Immature natural killer cell (primary cell): ENCODE data around the gene IL1RAPL1. TPM values are rescaled to one million over a fixed set of nuclear protein-coding genes. Genes with fewer than 3 reads are reported as not detected.

Experiments used
- DNase-seq, 3 donors: peaks; one replicate each; pipeline ENCODE4 v3.0.0; 2022; ENCODE audit warnings: mixed read lengths in 1 of 3
- H3K27ac Mint-ChIP-seq, 6 donors: one replicate each; pipeline ENCODE4 v1.8.0; 2020; ENCODE audit warnings: mixed read lengths in 6 of 6, mild to moderate bottlenecking in 5 of 6, inconsistent platforms in 4 of 6, moderate library complexity in 3 of 6
- H3K27me3 Mint-ChIP-seq, 3 donors: one replicate each; pipeline ENCODE4 v1.8.0; 2020 to 2021; ENCODE audit warnings: low read depth in 3 of 3, mild to moderate bottlenecking in 3 of 3, mixed read lengths in 3 of 3, moderate library complexity in 3 of 3, inconsistent platforms in 1 of 3
- H3K36me3 Mint-ChIP-seq, 3 donors: one replicate each; pipeline ENCODE4 v1.8.0; 2020; ENCODE audit warnings: mixed read lengths in 3 of 3, inconsistent platforms in 2 of 3, mild to moderate bottlenecking in 2 of 3
- H3K4me1 Mint-ChIP-seq, 2 donors: one replicate each; pipeline ENCODE4 v1.8.0; 2020; ENCODE audit warnings: inconsistent platforms in 2 of 2, mild to moderate bottlenecking in 2 of 2, mixed read lengths in 2 of 2, moderate library complexity in 1 of 2
- H3K4me3 Mint-ChIP-seq, 5 donors: one replicate each; pipeline ENCODE4 v1.8.0; 2020; ENCODE audit warnings: mild to moderate bottlenecking in 5 of 5, mixed read lengths in 5 of 5, inconsistent platforms in 3 of 5, moderate library complexity in 3 of 5
- H3K9me3 Mint-ChIP-seq, 6 donors: one replicate each; pipeline ENCODE4 v1.8.0; 2020; ENCODE audit warnings: mild to moderate bottlenecking in 6 of 6, mixed read lengths in 6 of 6, inconsistent platforms in 4 of 6, moderate library complexity in 3 of 6
- polyA plus RNA-seq, 3 donors: library from polyadenylated mRNA; unstranded; fragments of 300-500 nt; fragmentation: Illumina TruSeq; gene quantifications; one replicate each; pipeline ENCODE4 v1.2.3, GENCODE V29; 2021

IL1RAPL1 gene
- polyA plus RNA-seq, 3 donors from 2014 or later: not detected

DNA sequence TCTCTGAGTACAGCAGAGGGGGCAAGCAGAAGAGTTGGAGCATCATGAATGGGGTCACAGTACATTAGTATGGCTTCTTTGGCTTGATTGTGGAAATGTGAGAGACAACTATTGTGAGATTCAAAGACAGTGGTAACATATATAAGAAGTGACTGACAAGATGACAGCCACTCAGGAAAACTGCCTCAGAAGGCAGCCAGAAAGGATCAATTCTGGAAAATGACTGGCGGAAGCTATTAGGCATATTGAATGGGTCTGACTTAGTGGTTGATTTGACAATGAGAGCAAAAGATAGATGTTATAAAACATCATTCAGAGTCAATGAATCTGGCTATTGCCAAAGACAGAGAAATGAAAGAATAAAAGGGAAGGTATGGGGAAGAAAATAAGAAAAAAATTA lies 1282.6 kb downstream of the IL1RAPL1 start:
- peaks cover 0 to 8% (median 3%) of the 10 kb centered on the region in 6 donors for H3K9me3 Mint-ChIP-seq
- H3K27ac Mint-ChIP-seq: no peak overlapping the region
- DNase-seq: no peak
- H3K36me3 Mint-ChIP-seq: no peaks in the 10 kb centered on the region
- H3K4me3 Mint-ChIP-seq: no peak overlapping the region
- H3K27me3 Mint-ChIP-seq: peaks cover 0 to 2% (median 2%) of the 10 kb centered on the region in 3 donors
- no peaks in the 10 kb centered on the region for H3K4me1 Mint-ChIP-seq

DNA sequence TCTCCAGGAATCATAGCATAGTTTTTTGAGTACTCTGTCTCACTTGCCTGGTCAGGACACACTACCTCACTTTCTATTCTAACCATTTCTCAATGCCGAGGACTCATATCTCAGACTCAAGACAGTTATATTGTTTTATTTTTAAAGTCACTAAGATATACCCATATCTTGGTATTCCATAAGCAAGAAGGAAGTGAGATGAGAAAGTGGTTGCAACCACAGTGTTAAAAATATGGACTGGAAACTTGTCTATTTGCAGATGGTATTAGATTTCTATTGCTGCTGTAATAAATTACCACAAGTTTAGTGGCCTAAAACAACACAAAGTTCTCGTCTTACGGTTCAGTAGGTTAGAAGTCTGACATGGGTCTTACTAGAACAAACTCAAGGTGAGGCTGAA lies 1283.4 kb downstream of the IL1RAPL1 start:
- no peak overlapping the region for H3K4me3 Mint-ChIP-seq
- DNase-seq: no peak
- no peak overlapping the region for H3K27ac Mint-ChIP-seq
- no peaks in the 10 kb centered on the region for H3K36me3 Mint-ChIP-seq
- peaks cover 0 to 6% (median 3%) of the 10 kb centered on the region in 6 donors for H3K9me3 Mint-ChIP-seq
- peaks cover 0 to 2% (median 2%) of the 10 kb centered on the region in 3 donors for H3K27me3 Mint-ChIP-seq
- H3K4me1 Mint-ChIP-seq: no peaks in the 10 kb centered on the region

- Mint-ChIP-seq H3K27ac (no peak overlapping the region), H3K9me3 (peaks cover 0 to 6% (median 2%) of the 10 kb centered on the region in 6 donors), H3K27me3 (peaks cover 0 to 2% (median 2%) of the 10 kb centered on the region in 3 donors)
These were observed 1285.6 kb downstream of the IL1RAPL1 start for GRCh38 chrX:29872831-29873230.

GRCh38 chrX:29876733-29877132 lies 1289.5 kb downstream of the IL1RAPL1 start:
- peaks cover 0 to 2% (median 0%) of the 10 kb centered on the region in 6 donors for H3K9me3 Mint-ChIP-seq

More at GRCh38 chrX:29872831-29873230, 1285.6 kb downstream of the IL1RAPL1 start:
- Mint-ChIP-seq H3K4me1 (no peaks in the 10 kb centered on the region), H3K4me3 (no peak overlapping the region), H3K36me3 (no peaks in the 10 kb centered on the region)
- no peak for DNase-seq

DNA sequence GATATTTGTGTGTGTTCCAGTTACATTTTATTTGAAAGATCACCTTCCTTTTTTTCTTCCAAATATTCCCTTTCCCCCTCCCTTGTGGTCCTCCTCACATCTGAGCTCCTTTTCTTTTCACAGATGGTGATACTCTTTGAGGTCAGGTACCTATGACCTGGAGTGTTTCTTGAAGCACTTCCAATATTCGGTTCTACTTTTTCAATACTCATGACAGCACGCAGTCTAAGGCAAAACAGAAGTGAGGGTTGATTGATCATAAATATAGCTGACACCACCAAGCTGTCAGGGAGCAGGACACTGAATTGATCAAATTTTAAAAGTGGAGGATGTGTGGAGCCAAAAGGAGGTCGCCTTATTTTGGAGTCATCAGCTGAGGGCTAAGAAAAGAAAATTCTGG lies 1293.7 kb downstream of the IL1RAPL1 start:
- Mint-ChIP-seq H3K4me1 (no peaks in the 10 kb centered on the region), H3K4me3 (no peak overlapping the region), H3K27ac (no peak overlapping the region), H3K27me3 (peaks cover 0 to 8% (median 0%) of the 10 kb centered on the region in 3 donors), H3K36me3 (no peaks in the 10 kb centered on the region), H3K9me3 (peaks cover 0 to 2% (median under 1%) of the 10 kb centered on the region in 6 donors)
- no peak for DNase-seq

More at GRCh38 chrX:29876733-29877132, 1289.5 kb downstream of the IL1RAPL1 start:
- H3K27ac Mint-ChIP-seq: no peak overlapping the region
- no peak for DNase-seq
- H3K27me3 Mint-ChIP-seq: peaks cover 0 to 10% (median 0%) of the 10 kb centered on the region in 3 donors
- no peaks in the 10 kb centered on the region for H3K4me1 Mint-ChIP-seq
- H3K36me3 Mint-ChIP-seq: no peaks in the 10 kb centered on the region
- H3K4me3 Mint-ChIP-seq: no peak overlapping the region

GRCh38 chrX:29890004-29890403 lies 1302.8 kb downstream of the IL1RAPL1 start:
- H3K9me3 Mint-ChIP-seq: peaks cover 0 to 8% (median 0%) of the 10 kb centered on the region in 6 donors
- no peak overlapping the region for H3K27ac Mint-ChIP-seq
- no peak for DNase-seq
- peaks cover 0 to 1% (median 0%) of the 10 kb centered on the region in 3 donors for H3K27me3 Mint-ChIP-seq
- no peaks in the 10 kb centered on the region for H3K36me3 Mint-ChIP-seq
- no peak overlapping the region for H3K4me3 Mint-ChIP-seq
- H3K4me1 Mint-ChIP-seq: no peaks in the 10 kb centered on the region

DNA sequence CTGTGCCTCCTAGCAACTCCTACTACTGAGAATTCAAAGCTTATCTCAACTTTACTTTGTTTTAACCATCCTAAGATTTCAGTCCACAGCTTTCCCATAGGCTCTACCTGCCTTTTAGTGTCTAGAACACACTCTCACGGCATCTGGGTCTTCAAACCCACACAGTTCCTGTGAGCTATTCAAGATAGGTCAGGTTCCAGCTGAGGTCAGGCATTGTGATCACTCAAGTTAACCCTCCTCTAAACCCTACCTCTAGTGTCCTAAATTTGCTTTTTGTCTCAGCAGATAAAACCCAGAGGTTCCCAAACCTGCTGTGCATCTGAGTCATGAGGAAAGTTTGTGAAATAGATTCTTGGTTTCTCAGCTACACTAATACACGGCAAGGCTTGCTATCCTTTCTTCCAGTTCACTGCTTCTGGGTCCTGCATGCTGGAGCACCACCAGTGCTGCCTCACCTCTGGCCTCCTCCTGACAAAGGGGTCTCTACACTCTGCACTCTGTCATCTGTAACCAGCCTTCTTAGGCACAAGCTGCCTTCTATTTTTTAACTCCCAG lies 1303.5 kb downstream of the IL1RAPL1 start:
- H3K4me3 Mint-ChIP-seq: no peak overlapping the region
- no peaks in the 10 kb centered on the region for H3K36me3 Mint-ChIP-seq
- H3K27ac Mint-ChIP-seq: no peak overlapping the region
- no peak for DNase-seq
- peaks cover 0 to 1% (median 0%) of the 10 kb centered on the region in 3 donors for H3K27me3 Mint-ChIP-seq
- H3K9me3 Mint-ChIP-seq: peaks cover 0 to 6% (median 0%) of the 10 kb centered on the region in 6 donors
- no peaks in the 10 kb centered on the region for H3K4me1 Mint-ChIP-seq

- H3K9me3 Mint-ChIP-seq: peaks cover 0 to 8% (median 3%) of the 10 kb centered on the region in 6 donors
- no peaks in the 10 kb centered on the region for H3K36me3 Mint-ChIP-seq
- H3K27me3 Mint-ChIP-seq: peaks cover 0 to 2% (median 0%) of the 10 kb centered on the region in 3 donors
- no peaks in the 10 kb centered on the region for H3K4me1 Mint-ChIP-seq
- H3K27ac Mint-ChIP-seq: no peak overlapping the region
- H3K4me3 Mint-ChIP-seq: no peak overlapping the region
- DNase-seq: no peak
These were observed 1314.8 kb downstream of the IL1RAPL1 start for GRCh38 chrX:29902004-29902403.

- H3K27me3 Mint-ChIP-seq: peaks cover 0 to 2% (median 0%) of the 10 kb centered on the region in 3 donors
- peaks cover 0 to 8% (median 3%) of the 10 kb centered on the region in 6 donors for H3K9me3 Mint-ChIP-seq
- H3K36me3 Mint-ChIP-seq: no peaks in the 10 kb centered on the region
- H3K27ac Mint-ChIP-seq: no peak overlapping the region
- no peak overlapping the region for H3K4me3 Mint-ChIP-seq
- no peak for DNase-seq
- H3K4me1 Mint-ChIP-seq: no peaks in the 10 kb centered on the region
These were observed 1316.1 kb downstream of the IL1RAPL1 start for GRCh38 chrX:29903360-29903759.

DNA sequence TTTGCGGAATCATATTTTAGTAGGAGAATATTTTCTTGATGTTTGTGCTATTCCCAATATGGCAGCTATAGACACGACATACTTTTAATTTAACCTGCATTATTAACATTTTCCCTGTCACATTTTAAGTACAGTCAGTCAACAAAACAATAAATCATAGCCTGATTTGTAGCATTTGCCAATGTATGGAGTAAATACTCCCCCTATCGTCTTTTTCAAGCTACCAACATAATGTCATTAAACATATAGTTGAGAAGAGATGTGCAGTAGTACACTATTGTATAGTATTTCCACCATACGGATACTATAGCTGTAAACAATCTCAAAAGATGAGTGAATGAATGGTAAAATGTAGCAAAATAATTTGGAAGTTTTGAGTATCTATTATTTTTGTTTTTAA lies 1324.4 kb downstream of the IL1RAPL1 start:
- Mint-ChIP-seq H3K36me3 (no peaks in the 10 kb centered on the region), H3K27ac (no peak overlapping the region), H3K4me1 (no peaks in the 10 kb centered on the region), H3K4me3 (no peak overlapping the region), H3K9me3 (peaks cover 0 to 4% (median 0%) of the 10 kb centered on the region in 6 donors), H3K27me3 (peaks cover 0 to 3% (median 2%) of the 10 kb centered on the region in 3 donors)
- DNase-seq: no peak

DNA sequence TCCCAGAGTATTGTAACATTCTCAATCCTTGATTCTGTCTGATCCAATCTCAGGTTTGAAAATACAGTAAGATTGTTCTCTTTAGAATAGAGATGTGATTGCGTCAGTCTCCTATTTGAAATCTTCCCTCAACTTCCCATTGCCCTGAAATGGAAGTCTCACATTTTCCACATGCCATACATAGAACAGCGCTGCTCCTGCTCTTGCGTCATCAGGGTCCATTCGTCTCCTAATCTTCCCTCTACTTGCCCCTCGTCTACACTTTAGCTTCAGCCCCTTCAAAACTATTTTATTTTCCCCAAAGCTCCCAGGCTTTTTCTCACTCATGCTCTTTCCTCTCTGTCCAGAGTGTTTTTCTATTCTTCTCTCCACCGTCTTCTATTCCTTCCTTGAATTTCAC lies 1326.4 kb downstream of the IL1RAPL1 start:
- Mint-ChIP-seq H3K27me3 (peaks cover 0 to 3% (median 2%) of the 10 kb centered on the region in 3 donors), H3K36me3 (no peaks in the 10 kb centered on the region), H3K4me1 (no peaks in the 10 kb centered on the region), H3K27ac (no peak overlapping the region), H3K9me3 (peaks cover 0 to 7% (median 1%) of the 10 kb centered on the region in 6 donors), H3K4me3 (no peak overlapping the region)
- no peak for DNase-seq

- Mint-ChIP-seq H3K9me3 (peaks cover 0 to 7% (median 2%) of the 10 kb centered on the region in 6 donors), H3K4me3 (no peak overlapping the region), H3K36me3 (no peaks in the 10 kb centered on the region), H3K27me3 (no peaks in the 10 kb centered on the region), H3K4me1 (no peaks in the 10 kb centered on the region), H3K27ac (no peak overlapping the region)
- no peak for DNase-seq
These were observed 1335.4 kb downstream of the IL1RAPL1 start for GRCh38 chrX:29922607-29923006.

DNA sequence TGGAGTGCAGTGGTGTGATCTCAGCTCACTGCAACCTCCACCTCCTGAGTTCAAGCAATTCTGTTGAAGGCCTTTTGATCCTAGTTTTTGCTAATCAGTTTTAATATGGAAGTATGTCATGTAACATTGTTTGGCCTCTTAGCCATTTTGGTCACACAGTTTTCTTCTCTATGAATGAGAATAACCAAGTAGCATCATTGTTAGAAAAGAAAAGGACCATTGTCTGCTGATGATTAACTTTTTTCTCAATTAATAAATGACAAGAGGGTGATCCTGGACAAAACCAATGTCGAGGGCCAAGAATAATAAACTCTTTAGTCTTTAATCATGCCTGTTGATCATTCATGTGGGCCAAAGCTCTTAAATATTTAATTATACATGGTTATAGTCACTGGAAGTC lies 1338.8 kb downstream of the IL1RAPL1 start:
- no peak overlapping the region for H3K27ac Mint-ChIP-seq
- H3K27me3 Mint-ChIP-seq: peaks cover 0 to 3% (median 0%) of the 10 kb centered on the region in 3 donors
- no peaks in the 10 kb centered on the region for H3K4me1 Mint-ChIP-seq
- H3K9me3 Mint-ChIP-seq: peaks cover 0 to 7% (median 1%) of the 10 kb centered on the region in 6 donors
- no peaks in the 10 kb centered on the region for H3K36me3 Mint-ChIP-seq
- no peak for DNase-seq
- no peak overlapping the region for H3K4me3 Mint-ChIP-seq

DNA sequence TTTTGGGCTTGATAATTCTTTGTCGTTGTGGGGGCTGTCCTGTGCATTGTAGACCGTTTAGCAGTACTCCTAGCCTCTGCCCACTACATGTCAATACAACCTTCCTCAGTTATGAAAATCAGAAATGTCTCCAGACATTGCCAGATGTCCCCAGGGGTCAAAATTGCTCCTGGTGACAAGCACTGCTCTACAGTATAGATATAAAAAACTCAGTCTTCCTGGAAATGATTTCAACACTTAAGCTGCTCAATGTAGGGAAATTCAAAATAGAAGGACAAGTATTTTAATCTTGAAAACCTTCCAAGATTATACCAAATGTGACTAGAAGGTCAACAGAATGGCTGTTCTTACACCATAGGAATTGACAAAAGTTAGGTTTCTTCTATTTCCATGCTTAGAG lies 1339.4 kb downstream of the IL1RAPL1 start:
- no peak overlapping the region for H3K4me3 Mint-ChIP-seq
- H3K36me3 Mint-ChIP-seq: no peaks in the 10 kb centered on the region
- H3K27ac Mint-ChIP-seq: no peak overlapping the region
- H3K4me1 Mint-ChIP-seq: no peaks in the 10 kb centered on the region
- H3K27me3 Mint-ChIP-seq: peaks cover 0 to 3% (median 0%) of the 10 kb centered on the region in 3 donors
- DNase-seq: no peak
- peaks cover 0 to 7% (median 1%) of the 10 kb centered on the region in 6 donors for H3K9me3 Mint-ChIP-seq

DNA sequence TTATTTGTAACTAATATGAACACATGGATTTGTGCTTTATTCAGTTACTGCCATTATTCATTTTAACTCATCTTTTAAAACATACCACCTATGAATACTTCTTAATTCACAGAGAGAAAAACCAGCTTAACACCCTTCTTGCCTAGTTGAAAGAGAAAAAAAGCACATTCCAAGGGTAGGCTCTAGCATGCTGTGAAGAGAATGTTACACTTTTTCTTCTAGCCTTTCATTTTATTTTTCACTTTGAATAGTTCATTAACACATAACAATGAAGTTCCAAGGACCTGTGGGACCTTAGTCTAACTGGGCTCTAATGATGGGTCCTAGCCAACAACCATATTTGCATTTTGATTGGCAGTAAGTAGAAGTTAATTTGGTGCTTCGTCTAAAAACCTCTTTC lies 1348.2 kb downstream of the IL1RAPL1 start:
- Mint-ChIP-seq H3K4me1 (no peaks in the 10 kb centered on the region), H3K9me3 (peaks cover 0 to 5% (median 0%) of the 10 kb centered on the region in 6 donors), H3K4me3 (no peak overlapping the region), H3K36me3 (no peaks in the 10 kb centered on the region), H3K27me3 (no peaks in the 10 kb centered on the region), H3K27ac (no peak overlapping the region)
- DNase-seq: no peak
